Activated B cell treated with CpG ODN at 0.5 μM for 24 hours (primary cell): ENCODE measurements around the gene SCFD2. TPM values are rescaled to one million over a fixed set of nuclear protein-coding genes. Genes with fewer than 3 reads are reported as not detected.

Experiments
- ATAC-seq: fragments of 200-7000 bp; cut with Tn5 transposase; one replicate; pipeline ENCODE4 v1.10.0; 2021; ENCODE audit warnings: low read depth, mild to moderate bottlenecking, moderate library complexity
- CTCF ChIA-PET: fragments of 350-600 bp; sonication (Branson Sonifier 250); formaldehyde crosslinking; loops from one replicate; lab custom pipeline; 2021; ENCODE audit warnings: antibody characterized with exemption; lab: Charles Lee
- POLR2A ChIA-PET: fragments of 350-600 bp; sonication (Branson Sonifier 250); formaldehyde crosslinking; loops from one replicate; lab custom pipeline; 2021; ENCODE audit warnings: antibody characterized with exemption; lab: Charles Lee
- DNase-seq: peaks from one replicate; pipeline ENCODE4 v3.0.0; 2022
- H3K27ac Mint-ChIP-seq: one replicate; pipeline ENCODE4 v1.8.0; 2020; ENCODE audit warnings: mixed read lengths
- H3K27me3 Mint-ChIP-seq: one replicate; pipeline ENCODE4 v1.8.0; 2021; ENCODE audit warnings: mixed read lengths
- H3K36me3 Mint-ChIP-seq: one replicate; pipeline ENCODE4 v1.8.0; 2021; ENCODE audit warnings: low read depth, mixed read lengths
- H3K4me1 Mint-ChIP-seq: one replicate; pipeline ENCODE4 v1.8.0; 2021; ENCODE audit warnings: mixed read lengths
- H3K4me3 Mint-ChIP-seq: one replicate; pipeline ENCODE4 v1.8.0; 2020; ENCODE audit warnings: mild to moderate bottlenecking, mixed read lengths
- H3K9me3 Mint-ChIP-seq: one replicate; pipeline ENCODE4 v1.8.0; 2020; ENCODE audit warnings: mixed read lengths
- CTCF ChIP-seq: fragments of 200-600 bp; IDR thresholded peaks from one replicate; pipeline ENCODE4 v1.8.0; 2022; ENCODE audit warnings: antibody characterized with exemption, mild to moderate bottlenecking
- intact Hi-C: fragments of 100-400 bp; cut with micrococcal nuclease; formaldehyde crosslinking; loops from one replicate; pipeline ENCODE4 v1.15.1; 2024
- total RNA-seq: library from RNA; stranded (reverse); gene quantifications from 2 replicates; pipeline ENCODE4 v1.2.3, GENCODE V29; 2022

Gene SCFD2
- total RNA-seq, 1 donor from 2014 or later = 46.6 TPM

DNA sequence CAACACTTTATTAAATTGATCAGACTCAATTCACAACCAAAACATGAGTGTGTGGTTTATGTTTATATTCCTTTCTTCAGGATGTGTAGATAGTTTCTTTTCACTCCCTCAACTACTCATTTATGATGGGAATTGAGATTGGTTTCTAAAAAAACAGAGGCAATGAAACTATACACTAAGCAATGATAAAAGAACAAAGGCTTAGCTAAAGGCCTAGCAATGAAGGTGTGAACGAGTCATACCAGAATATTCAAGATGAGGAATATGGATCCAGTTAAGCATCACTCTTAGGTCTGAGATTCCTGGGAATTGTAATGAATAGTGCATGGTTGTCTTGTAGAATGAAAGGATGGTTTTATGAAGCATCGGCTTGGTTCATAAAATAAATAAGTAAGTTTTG, 521.3 kb downstream of the SCFD2 start:
- DNase-seq (no peak), ATAC-seq (no peak)
- POLR2A ChIA-PET = no interaction called here
- Mint-ChIP-seq H3K4me1 (peaks cover 21% of the 10 kb centered on the region), H3K4me3 (no peak overlapping the region), H3K9me3 (no peaks in the 10 kb centered on the region), H3K27ac (peak overlapping the region; percentile 9), H3K36me3 (no peaks in the 10 kb centered on the region), H3K27me3 (no peaks in the 10 kb centered on the region)
- TF ChIP-seq CTCF = no peak
- intact Hi-C loops = no loop called here
- CTCF ChIA-PET = interaction anchor here (1.4 kb wide), 1 partner anchor 299 kb away, joined by 3 read pairs; no protein-coding TSS in a partner anchor

DNA sequence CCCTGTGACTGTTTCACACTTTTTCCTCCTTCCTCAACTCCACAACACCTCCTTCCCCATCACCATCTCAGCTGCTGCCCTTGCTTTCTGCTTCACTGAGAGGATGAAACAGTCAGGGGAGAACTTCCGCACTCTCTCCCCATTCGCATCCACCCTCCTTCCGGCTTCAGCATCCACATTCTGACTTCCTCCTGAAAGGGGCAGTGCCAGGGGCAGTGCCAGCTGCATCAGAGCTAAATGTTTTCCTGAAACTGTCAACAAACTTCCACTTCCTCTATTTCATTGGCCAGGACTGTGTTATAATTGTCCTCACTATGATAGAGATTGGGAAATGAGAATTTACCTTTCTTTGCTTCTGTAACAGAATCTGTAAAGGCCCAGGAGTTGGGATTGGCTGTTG, 521.9 kb downstream of the SCFD2 start:
- no peak for TF ChIP-seq CTCF
- ChIA-PET POLR2A (no interaction called here), CTCF (interaction anchor here (1.4 kb wide), 1 partner anchor 299 kb away, joined by 3 read pairs; no protein-coding TSS in a partner anchor)
- Mint-ChIP-seq H3K4me1 (peaks cover 21% of the 10 kb centered on the region), H3K27me3 (no peaks in the 10 kb centered on the region), H3K9me3 (no peaks in the 10 kb centered on the region), H3K4me3 (peak overlapping the region; percentile 8), H3K36me3 (no peaks in the 10 kb centered on the region), H3K27ac (peak overlapping the region; percentile 51)
- peak; percentile 52 for ATAC-seq
- DNase-seq = no peak
- intact Hi-C loops = no loop called here

DNA sequence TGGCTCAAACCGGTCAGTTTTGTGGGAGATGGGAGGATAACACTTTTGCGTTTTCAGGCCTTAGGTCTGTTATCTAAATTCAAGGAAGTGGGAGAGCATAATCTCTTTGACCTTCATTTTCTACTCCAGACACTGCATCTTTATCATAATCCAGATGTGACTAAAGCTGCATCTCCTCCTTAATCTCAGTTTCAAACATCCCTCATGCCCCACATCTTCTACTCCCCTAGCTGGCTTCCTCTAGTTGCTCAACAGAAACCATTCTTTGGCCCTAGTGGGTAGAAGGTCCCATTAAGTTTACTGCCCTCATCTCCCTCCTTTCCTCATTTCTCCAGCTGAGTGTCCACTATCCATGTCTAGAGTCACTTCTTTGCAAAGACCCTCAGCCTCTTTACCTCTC, 522.5 kb downstream of the SCFD2 start:
- H3K27me3 Mint-ChIP-seq = peaks cover 2% of the 10 kb centered on the region
- intact Hi-C loops = no loop called here
- ChIA-PET POLR2A (no interaction called here), CTCF (no interaction called here)
- TF ChIP-seq CTCF = no peak
- peaks cover 21% of the 10 kb centered on the region for H3K4me1 Mint-ChIP-seq
- H3K27ac Mint-ChIP-seq = peak overlapping the region; percentile 51
- no peak for ATAC-seq
- H3K9me3 Mint-ChIP-seq = no peaks in the 10 kb centered on the region
- H3K4me3 Mint-ChIP-seq = no peak overlapping the region
- H3K36me3 Mint-ChIP-seq = no peaks in the 10 kb centered on the region
- DNase-seq = no peak

- intact Hi-C loops = no loop called here
- DNase-seq = no peak
- ATAC-seq = no peak
- H3K27me3 Mint-ChIP-seq = peaks cover 2% of the 10 kb centered on the region
- H3K4me3 Mint-ChIP-seq = no peak overlapping the region
- H3K36me3 Mint-ChIP-seq = no peaks in the 10 kb centered on the region
- CTCF ChIA-PET = no interaction called here
- H3K4me1 Mint-ChIP-seq = peaks cover 21% of the 10 kb centered on the region
- POLR2A ChIA-PET = no interaction called here
- no peaks in the 10 kb centered on the region for H3K9me3 Mint-ChIP-seq
- H3K27ac Mint-ChIP-seq = no peak overlapping the region
- TF ChIP-seq CTCF = no peak
Observed at GRCh38 chr4:52842792-52843191, 523.1 kb downstream of the SCFD2 start.

DNA sequence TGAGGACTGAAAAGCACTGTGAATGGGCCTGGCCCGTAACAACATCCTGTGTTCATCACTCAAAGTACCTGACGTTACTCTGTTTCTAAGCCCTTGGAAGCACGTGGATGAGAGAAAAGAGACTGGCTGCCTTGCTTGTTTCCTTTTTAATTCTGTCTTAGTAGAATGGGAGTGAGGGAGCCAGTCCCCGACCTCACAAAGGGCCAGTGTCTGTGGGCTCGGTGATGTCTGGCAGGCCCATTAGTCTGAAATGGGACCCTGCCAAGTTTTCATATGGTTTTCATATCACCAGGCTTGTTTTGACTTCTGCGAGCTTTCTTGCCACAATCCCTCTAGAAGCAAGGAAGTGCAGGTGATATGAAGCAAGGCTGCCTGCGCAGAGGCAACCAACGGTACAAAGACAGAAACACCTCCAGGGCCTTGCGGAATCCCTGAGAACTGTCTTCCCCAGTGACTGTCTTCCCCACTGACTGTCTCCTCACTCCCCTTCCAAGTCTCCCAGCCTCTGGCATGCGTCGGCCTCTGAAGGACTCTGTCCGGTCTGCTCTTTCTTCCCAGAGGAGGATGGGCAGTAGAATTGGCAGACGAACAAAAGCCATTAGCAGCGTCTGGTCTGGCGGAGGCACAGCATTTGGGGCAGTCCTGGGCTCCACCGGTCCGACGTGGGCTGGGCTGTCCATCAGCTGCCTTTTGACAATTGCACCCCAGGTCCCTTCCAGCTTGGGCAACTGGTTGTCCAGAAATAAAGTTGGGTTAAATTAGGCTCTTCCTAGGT, 524.0 kb downstream of the SCFD2 start:
- Mint-ChIP-seq H3K27ac (no peak overlapping the region), H3K36me3 (no peaks in the 10 kb centered on the region), H3K4me1 (peaks cover 21% of the 10 kb centered on the region), H3K27me3 (peaks cover 5% of the 10 kb centered on the region), H3K9me3 (no peaks in the 10 kb centered on the region), H3K4me3 (no peak overlapping the region)
- ChIA-PET CTCF (no interaction called here), POLR2A (no interaction called here)
- no peak for TF ChIP-seq CTCF
- no peak for ATAC-seq
- DNase-seq = no peak
- intact Hi-C loops = no loop called here
